Iris pigment epithelial cell (primary cell): Measurements from ENCODE around the gene PAX8.
"Not testable (repeated sequence)": the region's sequence is repeated elsewhere in the genome, so short reads cannot be mapped to it uniquely, and the experiment has no call there.

Experiments used
- DNase-seq: peaks from one replicate; pipeline ENCODE4 v3.0.0-alpha.2; 2011; ENCODE audit warnings: low read depth

The PAX8 gene

DNA sequence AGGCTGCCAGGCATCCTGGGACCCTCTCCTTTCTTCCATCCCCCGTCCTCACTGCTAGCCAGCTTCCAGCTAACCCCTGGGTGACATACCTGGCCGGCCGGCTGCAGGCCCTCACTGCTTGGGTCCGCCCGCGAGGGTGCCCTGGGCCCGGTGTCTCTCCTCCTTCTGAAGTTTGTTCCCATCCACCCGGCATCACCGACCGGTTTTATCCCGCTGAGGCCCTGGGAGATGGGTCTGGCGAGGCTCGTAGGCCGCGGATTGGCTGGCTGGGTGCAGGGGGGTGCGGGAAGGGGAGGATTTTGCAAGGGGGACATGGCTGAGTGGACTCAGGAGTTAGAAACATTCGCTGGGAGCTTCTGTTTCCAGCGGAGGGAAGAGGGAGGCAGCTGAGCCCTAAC is at the start of gene PAX8:
Gene PAX8, minus strand, starts transcription at position 180 of the 398 bp plus-strand sequence. CDS start 527 bp downstream, outside the sequence.
- DNase-seq: no peak

DNA sequence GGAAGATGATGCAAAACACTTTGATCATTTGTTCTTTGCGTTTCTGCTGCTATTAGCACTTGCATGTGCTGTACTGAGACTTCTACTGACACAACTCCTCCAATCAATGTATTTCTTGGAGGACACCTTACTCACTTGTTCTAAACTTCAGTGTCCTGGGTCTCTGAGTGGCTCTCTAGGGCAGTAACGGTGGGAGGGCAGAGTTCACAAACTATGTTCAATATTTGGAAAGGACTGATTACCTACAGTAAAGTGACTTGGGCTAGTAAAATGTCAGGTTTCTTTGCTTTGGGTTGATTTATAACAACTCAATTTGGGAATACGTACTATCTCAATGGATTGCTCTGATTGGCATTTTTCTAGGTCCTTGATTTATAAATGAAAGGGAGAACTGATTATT is 49.3 kb upstream of the PAX8 start:
- DNase-seq: no peak

DNA sequence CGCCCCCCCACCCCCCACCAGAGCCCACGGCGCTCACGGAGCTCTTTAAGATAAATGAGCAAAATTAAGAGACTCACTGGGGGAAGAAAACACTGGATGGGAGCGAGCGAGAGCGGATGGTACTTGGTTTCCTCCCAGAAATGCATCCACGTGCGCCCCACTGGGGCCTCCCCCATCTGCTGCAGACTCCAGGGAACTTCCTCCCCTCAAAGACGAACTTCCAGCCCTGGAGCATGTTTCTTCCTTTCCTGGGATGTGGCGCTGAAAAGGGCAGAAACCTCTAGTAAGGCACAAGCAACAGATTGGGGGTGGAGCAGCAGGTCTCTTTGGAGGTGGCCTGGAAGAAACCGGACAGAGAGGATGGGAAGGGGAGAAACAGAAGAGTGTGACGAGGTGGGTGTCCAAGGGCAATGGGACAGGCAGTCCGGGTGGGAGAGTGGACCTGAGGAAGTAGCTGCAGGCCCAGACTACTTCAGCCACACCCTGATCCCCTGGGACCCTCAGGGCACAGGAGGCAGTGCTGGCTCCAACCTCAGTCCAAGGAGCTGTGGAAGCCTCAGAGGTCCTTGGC is 46.5 kb upstream of the PAX8 start:
- DNase-seq: not testable (repeated sequence)

DNA sequence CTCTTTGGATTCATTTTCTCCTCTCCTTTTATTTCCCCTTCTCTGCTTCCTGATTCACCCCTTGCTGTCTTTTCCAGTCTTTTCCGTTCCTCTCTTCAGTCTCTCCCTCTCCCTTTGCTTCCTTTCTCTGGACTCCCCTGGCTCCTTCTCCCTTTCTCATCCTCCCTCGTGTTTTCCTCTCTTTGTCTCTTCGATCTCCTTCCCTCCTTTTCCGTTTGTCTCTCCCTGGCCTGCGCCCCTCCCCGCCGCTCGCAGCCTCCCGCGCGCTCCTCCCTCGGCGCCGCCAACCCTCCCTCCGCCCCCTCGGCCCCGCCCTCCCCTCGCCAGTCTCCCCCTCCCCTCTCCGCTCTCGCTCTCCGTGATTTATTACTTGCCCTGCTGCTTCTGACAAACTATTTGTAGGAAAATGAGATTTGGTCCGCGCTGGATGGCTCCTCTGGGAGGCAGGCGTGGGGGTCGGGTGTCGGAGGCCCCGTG is 46.0 kb upstream of the PAX8 start:
- peak; percentile 48 for DNase-seq

DNA sequence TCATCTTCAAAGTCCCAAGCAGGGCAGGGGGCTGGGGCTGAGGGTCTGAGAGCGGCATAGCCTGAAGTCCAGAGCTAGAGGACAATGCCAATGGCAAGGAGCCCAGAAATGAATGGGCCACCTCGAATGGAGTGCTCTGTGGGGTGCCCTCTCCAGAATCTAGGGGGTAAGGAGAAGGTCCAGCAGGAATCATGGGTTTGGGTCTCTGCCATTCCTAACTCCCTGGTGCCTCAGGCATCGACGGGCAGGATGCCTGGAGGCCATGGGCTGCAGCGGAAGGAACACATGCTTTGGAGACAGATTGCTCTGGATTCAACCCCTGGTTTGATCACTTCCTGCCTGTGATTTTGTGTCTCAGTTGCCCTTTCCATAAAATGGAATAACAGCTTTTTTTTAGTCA is 44.4 kb upstream of the PAX8 start:
- DNase-seq: not testable (repeated sequence)

DNA sequence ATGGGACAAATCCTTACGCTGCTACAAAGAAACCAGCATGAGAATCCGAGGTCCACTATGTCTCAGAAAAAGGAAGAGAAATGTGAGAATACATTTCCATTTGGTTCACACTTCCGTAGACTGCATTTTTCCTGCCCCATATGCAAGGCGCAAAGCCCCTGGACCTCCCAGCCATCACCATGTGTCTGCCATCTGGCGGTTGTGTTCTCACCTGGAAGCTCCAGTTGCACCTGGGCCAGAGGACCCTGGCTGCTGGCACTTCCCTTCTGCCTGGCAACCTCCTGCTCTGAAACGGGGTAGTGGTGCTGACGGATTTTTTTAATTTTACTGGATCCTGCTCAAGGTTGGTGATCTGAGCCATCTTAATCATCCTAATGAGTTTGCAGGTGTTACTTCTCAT is 41.4 kb upstream of the PAX8 start:
- DNase-seq: not testable (repeated sequence)

DNA sequence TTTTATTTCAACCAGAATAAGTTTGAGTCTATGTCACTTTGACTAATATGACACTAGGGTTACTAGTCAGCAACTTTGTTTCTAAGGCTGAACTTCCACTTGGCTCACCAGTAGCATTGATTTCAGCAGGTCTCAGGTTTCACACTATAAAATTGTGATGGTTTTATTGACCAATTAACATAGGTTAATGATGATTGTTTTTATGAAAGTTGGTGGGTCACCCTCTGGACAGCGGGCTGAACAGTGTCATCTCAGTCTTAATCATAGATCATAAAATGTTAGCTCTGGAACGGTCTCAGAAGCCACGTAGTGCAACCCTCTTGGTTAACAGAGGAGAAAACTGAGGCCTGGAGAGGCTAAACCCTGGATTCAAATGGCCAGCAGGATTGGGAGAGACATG is 40.2 kb upstream of the PAX8 start:
- DNase-seq: not testable (repeated sequence)

DNA sequence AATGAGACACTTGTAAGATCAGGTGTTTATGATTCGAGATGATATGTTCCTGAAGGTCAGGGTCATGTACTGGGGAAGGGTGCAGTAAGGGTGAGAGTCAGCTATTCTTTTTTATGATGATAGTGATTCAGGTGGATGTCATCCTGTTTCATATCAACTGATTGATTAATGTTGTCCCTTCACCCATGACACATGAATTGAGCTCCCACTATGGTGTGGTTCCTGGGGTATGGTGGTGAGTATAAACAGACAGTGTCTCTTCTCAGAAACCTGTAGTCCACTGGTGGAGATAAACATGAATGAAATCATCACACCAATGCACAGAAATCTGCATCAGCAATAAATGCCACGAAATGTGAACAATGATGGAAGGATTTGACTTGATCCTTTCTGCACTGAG is 37.4 kb upstream of the PAX8 start:
- DNase-seq: no peak

DNA sequence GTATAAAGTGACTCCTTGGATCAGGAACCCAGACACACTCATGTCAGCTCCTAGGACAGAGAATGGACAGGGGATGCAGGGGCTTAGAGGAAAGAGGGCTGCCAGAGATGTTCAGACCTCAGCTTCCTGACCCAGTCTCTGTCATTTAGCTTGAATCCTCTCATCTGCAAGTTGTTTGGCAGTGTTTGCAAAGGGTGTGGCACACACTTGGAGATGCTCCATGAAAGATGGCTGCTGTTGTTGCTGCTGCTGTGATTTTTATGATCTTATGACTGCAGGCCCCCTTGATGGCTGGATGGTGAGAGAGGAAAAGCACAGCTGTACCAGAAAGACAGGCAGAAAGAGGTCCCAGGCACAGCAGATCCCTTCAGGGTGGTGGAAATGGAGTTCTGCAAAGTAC is 35.9 kb upstream of the PAX8 start:
- not testable (repeated sequence) for DNase-seq

DNA sequence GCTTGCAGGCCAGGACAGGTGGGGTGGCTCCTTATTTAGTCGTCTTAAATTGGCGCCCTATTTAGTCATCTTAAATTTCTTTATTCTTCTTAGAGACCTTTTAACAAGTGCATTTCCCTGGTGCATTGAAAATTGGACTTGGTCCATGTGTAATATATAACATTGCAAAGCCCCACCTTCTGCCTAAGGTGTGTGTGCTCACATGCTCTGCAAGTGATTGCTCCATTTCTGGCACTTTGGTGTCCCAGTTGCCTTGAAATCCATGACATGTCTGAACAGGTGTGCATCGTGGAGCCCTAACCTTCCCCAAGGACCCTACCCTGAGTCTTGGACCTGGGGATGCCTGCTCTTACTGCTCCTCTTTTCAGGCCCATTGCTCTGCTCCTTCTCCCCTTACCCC is 35.5 kb upstream of the PAX8 start:
- not testable (repeated sequence) for DNase-seq

DNA sequence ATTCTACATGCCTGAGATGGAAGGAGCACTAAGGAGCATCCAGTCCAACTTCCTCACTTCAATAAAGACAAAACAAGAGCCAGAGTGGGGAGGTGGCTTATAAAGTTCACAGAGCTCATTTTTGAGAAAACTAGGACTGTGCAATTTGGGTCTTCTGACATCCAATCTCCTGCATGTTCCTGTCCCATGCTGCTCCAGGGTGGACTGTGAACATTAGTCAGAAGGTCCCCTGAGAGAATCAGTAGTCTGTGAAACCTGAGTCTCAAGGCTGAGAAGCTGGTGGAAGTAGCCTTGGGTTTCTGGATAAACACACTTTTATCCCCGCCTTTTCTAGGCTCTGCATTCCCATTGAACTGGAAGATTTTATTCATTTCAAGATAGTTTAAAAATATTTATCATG is 33.1 kb upstream of the PAX8 start:
- not testable (repeated sequence) for DNase-seq

DNA sequence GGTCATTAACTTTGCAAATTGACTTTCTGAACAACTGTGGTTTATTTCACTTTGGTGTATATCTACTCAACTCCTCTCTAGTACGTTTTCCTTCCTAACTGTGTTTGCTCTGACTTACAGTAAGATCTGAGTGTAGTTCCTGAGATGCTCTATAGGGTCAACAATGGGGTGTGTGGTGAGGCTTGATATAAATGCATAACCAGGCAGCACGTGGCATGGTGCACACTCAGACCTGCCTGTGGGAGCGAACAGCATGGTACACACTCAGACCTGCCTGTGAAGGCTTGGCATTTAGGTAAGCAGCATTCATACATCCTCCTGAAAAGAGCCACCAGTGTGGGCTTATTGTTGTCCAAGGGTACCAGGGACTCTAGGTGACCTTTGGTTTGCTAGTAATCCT is 32.5 kb upstream of the PAX8 start:
- not testable (repeated sequence) for DNase-seq

DNA sequence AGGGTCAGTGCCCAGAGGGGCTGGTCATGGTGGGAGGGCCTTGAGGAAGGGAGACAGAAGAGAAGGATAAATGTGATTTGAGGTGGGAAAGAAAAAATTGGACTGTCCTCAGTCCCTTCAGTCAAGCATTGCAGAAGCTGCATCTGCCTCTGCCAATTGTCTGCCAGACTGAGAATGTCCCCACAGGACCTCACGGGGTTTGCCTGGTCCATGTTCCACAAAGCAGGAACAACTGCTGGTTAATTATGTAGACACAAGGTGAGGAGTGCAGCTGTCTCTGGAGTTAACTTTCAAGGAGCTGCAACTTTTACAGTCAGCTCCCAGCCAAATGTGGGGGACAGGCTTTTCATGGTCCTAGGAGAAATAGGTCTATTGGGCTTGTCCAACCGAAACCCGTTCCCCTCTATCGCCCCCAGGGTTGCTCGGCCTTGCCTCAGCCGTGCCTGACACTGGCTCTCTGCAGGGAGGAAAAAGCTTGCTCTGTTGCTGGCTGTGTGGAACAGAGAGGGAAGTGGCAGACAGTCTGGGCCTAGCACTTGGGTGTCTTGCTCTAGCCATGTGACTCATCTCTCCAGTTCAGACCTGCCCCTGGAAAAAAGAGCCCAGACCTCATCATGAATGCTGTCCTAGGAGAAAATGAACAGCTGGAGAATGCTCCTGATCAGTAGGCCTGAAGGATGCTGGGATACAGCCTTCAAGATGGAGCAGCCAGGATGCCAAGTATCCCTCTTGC is 31.1 kb upstream of the PAX8 start:
- peak; percentile 8 for DNase-seq

DNA sequence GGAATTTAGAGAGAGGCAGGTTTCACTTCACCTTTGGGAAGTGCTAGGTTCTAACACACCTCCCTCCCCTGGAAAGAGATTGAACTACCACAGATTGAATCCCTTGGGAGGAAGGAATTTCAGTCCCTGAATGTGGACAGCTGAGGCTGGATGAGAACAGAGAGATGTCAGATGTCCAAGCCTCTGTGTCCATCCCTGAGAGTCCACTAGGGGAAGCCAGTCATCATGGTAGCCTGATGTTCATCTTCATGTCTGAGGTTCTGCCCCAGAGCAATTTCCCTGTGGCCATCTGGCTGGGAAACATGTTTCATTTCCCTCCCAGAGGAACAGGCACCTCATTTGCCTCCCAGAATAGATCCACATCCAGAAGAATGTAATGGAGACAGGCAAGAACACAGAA is 30.1 kb upstream of the PAX8 start:
- DNase-seq: not testable (repeated sequence)

DNA sequence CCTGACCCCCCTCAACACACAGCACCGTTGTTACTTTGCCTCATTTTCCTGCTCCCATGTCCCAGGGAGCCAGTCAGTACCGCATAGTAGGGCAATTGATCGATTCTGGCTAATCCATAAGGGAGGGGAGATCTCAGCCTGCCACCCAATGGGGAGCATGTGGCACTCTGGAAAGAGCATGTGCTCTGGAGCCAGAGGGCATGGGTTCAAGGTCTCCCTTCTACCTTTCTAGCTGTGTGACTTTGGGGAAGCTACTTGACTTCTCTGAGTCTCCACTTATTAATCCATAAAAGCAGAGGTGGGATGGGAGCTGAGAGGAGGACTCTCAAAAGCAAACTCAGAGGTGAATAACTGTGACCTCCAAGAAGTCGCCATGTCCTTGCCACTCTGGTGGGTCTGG is 27.5 kb upstream of the PAX8 start:
- not testable (repeated sequence) for DNase-seq

DNA sequence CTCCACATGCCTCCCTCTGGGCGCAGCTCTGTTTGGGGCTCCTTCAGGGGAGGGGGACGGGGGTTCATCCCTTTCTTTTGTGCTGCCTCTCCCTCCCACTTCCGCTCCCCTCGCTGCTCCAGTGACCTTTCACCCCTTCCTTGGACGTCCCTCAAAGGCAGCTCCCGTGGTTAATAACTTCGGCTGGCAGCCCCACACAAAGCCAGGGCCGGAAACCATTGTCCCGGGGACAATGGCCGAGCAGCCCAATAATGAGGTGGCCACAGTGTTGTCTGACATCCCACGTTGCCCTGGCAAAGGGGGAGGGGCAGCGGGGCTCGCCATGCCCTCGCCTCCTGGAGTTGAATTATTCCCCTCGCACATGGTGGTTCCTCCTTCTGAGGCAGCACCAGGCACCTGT is 27.0 kb upstream of the PAX8 start:
- not testable (repeated sequence) for DNase-seq

DNA sequence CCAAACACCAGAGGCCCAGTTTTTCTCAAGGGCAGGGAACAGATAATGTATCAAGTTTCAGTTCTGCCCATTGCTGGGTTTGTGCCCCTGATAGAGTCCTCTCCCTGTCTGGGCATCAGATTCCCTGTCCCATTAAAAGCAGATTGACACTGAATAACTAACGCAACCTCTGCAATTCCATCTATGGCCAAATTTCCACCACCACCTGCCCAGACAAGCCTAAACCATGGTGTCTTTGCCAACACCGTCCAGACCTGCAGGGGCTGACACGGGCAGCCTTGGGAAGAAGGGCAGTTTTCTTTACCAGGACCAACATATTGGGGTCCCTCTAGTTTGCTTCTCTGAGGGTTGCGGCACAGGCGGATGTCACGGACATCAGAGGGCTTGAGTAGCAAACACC is 26.4 kb upstream of the PAX8 start:
- DNase-seq: no peak

DNA sequence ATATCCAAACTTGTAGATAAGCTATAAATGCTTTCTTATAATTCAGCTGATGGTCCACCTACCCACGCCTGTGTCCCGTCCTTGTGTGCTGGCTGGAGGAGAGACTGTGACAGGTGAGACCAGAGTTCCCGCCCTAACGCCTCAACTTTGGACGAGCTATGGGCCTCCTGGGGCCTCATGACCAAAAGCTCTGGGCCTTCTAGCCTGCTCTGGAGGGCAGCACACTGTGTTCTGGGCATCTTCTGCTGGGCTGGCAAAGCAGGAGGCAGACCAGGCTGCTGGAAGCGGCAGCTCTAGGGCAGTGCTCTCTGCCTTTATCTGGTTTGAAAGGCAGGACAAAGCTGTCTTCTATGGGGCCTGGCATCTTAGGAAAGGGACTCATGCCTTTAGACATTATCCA is 26.0 kb upstream of the PAX8 start:
- no peak for DNase-seq

DNA sequence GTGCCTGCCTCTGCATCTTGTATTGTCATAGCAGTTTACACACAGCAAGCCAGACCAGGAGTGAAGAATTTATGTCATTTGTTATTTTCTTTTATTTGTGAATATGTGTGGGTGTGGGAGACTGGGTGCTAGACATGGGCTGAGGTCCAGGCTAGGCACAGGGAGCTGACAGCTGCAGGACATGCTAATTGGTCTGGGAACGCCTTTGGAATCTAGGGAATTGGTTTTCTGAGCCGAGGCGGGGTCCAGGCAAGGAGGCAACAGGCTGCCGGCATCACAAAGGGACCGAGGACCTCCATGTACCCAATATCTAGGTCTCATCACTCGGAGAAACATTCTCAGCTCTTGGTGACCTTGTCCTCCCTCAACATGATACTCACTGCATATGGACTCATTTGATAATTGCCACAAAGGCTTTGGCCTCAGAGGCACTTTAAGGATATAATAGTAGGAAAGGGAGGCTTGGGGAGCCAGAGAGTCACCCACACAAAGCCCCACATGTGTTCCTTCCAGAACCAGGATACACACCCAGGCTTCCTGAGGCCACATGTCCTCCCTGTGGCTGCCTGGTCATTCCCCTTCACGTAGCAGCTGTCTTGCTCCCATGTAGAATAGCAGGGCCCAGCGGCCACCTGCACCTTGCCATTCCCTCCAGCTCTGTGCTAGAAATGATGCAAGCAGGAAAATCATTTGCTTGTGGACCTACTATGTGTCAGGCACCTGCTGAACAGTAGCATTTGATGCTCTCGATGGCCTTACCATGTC is 23.7 kb upstream of the PAX8 start:
- DNase-seq: not testable (repeated sequence)

DNA sequence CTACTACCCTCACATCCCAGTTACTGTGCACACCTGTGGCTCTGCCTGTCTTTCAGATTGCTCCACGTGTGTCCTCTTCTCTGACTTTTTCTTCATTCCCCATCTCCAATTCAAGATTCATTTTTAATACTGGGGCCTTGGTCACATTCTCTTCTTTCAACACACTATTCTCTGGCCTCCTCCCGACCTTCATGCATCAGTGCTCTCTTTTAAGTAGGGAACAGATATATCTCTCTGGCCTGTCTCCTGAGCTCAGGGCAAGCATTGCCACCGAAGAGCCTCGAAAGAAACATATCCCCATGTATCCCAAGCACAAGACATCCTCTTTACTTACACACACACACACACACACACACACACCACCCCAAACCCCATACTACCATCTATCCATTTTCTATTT is 21.6 kb upstream of the PAX8 start:
- no peak for DNase-seq

DNA sequence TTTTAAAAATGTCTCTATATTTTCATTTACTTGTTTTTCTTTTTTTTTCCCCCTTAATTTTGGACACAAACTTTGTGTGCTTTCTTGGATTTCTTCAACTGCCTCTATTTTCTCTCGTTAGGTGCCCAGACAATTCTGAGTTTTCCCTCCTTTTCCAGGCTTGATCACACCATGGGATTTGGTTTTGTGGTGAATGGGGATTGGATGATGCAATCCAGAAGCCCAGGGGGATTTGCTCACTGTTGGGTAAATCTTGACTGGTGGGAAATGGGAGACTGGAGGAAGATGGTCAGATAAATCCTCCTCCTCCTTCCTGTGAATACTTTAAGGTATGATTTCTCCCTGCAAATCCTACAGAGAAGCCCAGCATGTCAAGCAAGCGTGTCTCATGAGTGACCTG is 19.5 kb upstream of the PAX8 start:
- DNase-seq: no peak

DNA sequence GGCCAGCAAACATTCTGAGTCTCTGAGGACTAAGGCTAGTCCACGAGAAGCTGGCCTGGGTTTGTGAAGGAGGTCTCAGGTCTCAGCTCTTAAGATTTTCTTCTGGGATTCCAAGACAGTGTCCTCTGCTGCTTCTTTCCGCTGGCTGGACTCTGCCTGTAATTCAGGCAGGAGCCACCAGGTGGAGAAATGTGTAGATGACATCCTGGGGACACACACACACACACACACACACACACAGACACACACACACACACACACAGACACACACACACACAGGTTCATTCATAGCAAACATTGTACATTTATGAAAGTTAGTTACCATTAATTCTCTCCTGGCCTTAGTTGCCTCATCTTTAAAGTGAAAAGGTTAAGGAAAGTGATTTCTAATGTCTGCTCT is 18.9 kb upstream of the PAX8 start:
- not testable (repeated sequence) for DNase-seq

DNA sequence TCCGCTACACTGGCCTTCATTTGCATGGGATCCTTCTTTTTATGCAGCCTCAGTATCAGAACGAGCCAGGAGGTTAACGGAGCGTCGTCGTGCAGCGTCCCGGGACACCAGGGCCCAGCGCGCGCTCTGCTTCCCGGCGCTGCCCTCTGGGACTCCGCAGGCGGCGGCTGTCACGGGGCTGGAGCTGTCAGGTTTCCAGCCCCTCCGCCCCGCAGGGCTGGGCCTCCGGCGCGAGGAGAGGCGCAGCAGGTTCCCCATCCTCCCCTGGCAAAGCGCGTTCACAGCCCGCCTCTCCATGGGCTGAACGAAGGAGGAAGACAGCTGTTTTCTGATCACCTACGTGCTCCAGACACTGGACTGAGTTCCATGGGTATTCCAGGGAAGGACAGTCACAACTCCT is 12.5 kb upstream of the PAX8 start:
- no peak for DNase-seq
